Measurements from ENCODE around the gene BCAT1.

Gene BCAT1

DNA sequence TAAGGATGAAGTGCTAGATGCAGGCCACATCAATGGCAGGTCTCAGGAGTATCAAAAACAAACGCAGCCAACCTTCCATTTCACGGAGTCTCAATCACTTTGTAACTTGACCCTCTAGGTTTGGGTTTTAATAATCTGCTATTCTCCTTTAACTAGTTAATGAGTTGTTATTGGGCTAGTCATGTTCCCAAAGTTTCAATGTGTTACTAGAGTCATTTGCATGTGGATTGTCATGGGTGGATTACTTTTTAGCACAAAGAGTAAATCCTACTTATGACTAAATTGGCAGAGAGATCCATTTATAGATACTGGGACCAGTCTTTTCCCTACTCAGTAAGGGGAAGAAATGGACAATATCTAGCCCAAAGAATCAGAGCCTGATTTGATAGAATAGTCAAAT lies 151.0 kb downstream of the BCAT1 start:
- DNase-seq: no peak

DNA sequence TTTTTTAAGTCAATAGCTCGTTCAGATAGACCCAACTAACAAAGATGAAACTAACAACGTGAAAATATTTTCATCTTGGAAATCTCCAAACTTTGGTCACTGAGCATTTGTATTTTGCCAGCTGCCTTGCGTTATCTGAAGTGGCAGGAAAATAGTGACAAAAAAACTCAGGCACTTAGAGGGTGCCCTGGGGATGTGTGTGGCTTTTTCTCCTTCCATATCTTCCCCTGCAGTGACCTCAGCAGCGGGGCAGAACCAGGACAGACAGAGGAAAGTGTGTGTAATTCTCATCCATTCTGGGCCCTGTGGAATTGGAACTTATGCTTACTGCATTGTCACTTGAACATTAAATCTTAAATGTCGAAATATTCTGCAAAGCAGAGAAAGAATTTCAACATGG lies 152.0 kb downstream of the BCAT1 start:
- no peak for DNase-seq

DNA sequence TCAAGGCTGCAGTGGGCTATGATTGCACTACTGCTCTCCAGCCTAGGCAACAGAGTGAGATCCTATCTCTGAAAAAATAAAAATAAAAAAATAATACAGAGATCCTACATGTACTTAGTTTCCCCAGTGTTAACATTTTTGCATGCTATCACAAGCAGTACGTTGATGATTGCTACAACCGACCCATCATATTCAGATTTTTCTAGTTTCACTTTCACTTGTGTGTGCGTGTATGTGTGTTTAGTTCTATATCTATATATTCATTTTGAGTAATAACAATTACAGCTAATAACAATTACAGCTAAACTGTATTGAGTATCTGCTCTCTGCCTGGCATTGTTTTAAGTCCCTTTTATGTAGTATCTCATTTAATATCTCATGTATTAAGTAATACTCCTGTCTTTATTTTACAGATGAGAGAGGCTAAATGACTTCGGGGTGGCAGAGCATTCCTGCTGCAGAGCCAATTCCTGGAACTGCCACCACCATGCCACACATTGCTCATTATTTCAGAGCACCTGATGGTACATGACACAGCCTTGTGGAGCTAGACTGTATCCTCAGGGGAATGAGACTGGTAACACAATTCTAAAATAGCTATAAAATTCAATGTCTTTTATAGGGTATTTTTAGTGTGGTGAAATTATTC lies 153.1 kb downstream of the BCAT1 start:
- DNase-seq: no peak

GRCh38 chr12:24791622-24792021 lies 157.3 kb downstream of the BCAT1 start:
- no peak for DNase-seq

- DNase-seq: no peak
Observed at GRCh38 chr12:24788886-24789285, 160.0 kb downstream of the BCAT1 start.

- DNase-seq: no peak
Observed at GRCh38 chr12:24780697-24781368, 168.1 kb downstream of the BCAT1 start.

- no peak for DNase-seq
Observed at GRCh38 chr12:24778486-24779304, 170.2 kb downstream of the BCAT1 start.

DNA sequence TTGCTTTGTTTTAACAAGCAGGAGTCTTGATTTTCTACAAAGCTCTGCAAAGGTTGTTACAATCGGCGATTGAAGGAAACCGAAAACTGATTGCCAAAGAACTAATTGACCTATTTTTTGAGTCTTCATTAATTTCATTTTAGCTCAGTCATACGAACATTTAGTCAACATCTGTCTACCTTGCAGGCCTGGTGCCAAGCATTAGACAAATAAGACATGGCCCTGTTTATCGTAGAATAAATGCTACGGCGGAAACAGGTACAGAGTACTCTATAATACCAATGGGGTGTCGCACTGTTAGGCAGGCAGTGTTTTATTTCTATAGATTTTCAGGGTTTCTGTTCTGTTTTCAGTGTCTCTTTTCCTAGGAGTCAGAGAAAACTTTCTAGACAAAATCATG lies 171.5 kb downstream of the BCAT1 start:
- no peak for DNase-seq

GRCh38 chr12:24776861-24777260 lies 172.0 kb downstream of the BCAT1 start:
- no peak for DNase-seq

GRCh38 chr12:24775073-24775472 lies 173.8 kb downstream of the BCAT1 start:
- DNase-seq: no peak

- DNase-seq: no peak
Observed at GRCh38 chr12:24773996-24774395, 174.9 kb downstream of the BCAT1 start.

DNA sequence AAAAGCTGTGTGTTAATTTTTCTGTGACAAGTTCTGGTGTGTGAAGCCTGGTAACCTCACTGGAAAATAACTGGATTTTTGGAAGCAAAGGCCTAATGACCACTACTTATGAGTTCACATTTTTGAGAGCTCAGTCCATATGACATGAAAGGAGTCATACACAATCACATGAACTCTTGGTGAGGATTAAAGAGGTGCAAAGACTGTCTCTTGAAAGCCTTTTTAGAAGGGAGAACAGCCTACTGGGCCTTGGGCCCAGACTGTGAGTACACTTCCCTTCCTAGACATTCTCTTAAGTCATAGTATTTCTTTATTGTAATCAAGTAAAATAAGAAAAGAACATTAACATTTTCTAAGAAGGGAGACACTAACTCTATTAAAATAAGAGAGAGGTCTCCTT lies 176.1 kb downstream of the BCAT1 start:
- DNase-seq: no peak

GRCh38 chr12:24770821-24771220 lies 178.1 kb downstream of the BCAT1 start:
- no peak for DNase-seq

- no peak for DNase-seq
Observed at GRCh38 chr12:24770334-24770733, 178.6 kb downstream of the BCAT1 start.

GRCh38 chr12:24769682-24770081 lies 179.2 kb downstream of the BCAT1 start:
- DNase-seq: no peak

DNA sequence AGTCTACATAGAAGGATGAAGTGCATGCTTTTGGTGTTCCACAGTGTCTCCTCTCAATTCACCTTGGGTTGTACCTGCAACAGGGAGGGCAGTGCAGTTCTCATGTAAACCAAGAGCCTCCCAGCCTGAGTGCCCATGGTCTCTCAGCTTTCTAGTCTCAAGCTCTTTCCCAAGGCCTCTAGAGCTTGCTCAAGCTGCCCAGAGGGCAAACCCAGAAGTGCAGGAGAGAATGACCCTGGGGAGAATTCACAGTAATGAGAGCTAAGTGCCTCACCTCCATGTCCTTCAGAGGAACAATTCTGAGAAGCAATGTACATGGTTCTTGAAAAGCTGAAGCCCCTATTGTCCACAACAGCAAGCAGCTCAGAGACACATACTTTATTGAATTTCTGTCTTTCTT lies 180.5 kb downstream of the BCAT1 start:
- no peak for DNase-seq

- DNase-seq: no peak
Observed at GRCh38 chr12:24767016-24767415, 181.9 kb downstream of the BCAT1 start.

DNA sequence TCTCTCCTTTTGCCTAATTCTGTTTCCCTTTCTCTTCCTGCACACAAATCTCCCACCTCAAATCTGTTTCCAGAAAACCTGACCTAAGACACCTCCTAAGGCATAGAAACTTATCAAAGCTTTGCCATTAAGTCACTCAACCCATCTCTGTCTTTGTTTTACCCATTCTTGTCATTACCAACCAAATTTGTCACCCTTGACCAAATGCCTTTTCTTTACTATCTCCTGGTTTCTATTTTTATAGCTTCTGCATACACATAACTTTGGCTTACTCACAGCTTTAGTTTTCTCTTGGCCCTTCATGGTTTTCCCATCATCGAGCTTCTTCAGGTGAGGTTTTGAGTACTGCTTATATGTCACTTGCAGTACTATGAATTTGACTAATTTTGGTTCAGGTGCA lies 184.2 kb downstream of the BCAT1 start:
- DNase-seq: no peak

- DNase-seq: no peak
Observed at GRCh38 chr12:24760606-24761378, 188.1 kb downstream of the BCAT1 start.

DNA sequence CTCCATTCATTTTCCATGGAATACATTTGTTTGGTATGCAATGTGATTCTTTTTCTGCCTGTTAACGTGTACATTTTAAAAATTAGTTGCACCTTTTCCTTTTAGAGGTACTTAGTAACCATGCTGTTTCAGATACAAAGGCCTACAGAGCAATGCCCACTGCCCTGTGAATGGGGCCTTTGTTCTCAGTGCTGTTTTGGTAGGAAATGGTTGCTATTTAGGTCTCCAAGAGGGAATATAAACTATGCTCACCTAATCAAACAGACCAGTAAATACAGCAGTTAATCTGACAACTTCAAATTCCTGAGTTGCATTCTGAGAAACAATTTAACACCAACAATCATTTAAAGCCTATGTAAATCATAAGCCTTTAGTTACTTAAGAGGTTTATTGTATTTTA lies 188.7 kb downstream of the BCAT1 start:
- DNase-seq: no peak

Measured in SIG-M5 (cell line).